Keratinocyte (primary cell): ENCODE measurements around the gene CCNYL1. TPM values are rescaled to one million over a fixed set of nuclear protein-coding genes. Genes with fewer than 3 reads are reported as not detected.

ENCODE experiments used
- DNase-seq: peaks from one replicate; pipeline ENCODE4 v3.0.0-alpha.2; 2011; ENCODE audit warnings: low read depth, missing footprints, low spot score
- FAIRE-seq: peaks from 2 replicates; lab custom pipeline; 2011; peaks lifted over from hg19 to GRCh38; lab: Jason Lieb, UNC
- H2AFZ ChIP-seq: 2 replicates; pipeline ENCODE4 v1.6.0; 2012; ENCODE audit warnings: low read length, control low read depth, inconsistent platforms; ENCODE audit not compliant: control insufficient read depth
- H3K27ac ChIP-seq: 2 replicates; pipeline ENCODE4 v1.5.1; 2011; ENCODE audit warnings: low read length; ENCODE audit not compliant: control insufficient read depth, insufficient read depth
- H3K27me3 ChIP-seq: 3 replicates; pipeline ENCODE4 v1.6.0; 2011; ENCODE audit warnings: low read length; ENCODE audit not compliant: control insufficient read depth, insufficient read depth; ENCODE audit errors: extremely low read depth
- H3K36me3 ChIP-seq, 2 experiments: 2 replicates in 1 of 2; 3 replicates in 1 of 2; pipeline ENCODE4 v1.5.1; 2011; ENCODE audit warnings: low read length in 2 of 2, mild to moderate bottlenecking in 1 of 2; ENCODE audit not compliant: control insufficient read depth in 2 of 2, insufficient read depth in 2 of 2; ENCODE audit errors: extremely low read depth in 1 of 2
- H3K4me1 ChIP-seq: 3 replicates; pipeline ENCODE4 v1.5.1; 2011; ENCODE audit warnings: low read length; ENCODE audit not compliant: control insufficient read depth, insufficient read depth; ENCODE audit errors: extremely low read depth
- H3K4me2 ChIP-seq: 3 replicates; pipeline ENCODE4 v1.6.0; 2011; ENCODE audit warnings: low read depth, low read length; ENCODE audit not compliant: control insufficient read depth, insufficient read depth; ENCODE audit errors: extremely low read depth
- H3K4me3 ChIP-seq, 3 experiments: fragments of 200-600 bp in 1 of 3; sonication (generic) in 1 of 3; 2 replicates in 2 of 3; 3 replicates in 1 of 3; pipeline ENCODE4 v1.5.1; 2011 to 2016; ENCODE audit warnings: low read length in 3 of 3, mild to moderate bottlenecking in 3 of 3, control low read depth in 2 of 3, inconsistent platforms in 1 of 3, low read depth in 1 of 3, mixed read lengths in 1 of 3, mixed run types in 1 of 3, moderate library complexity in 1 of 3; ENCODE audit not compliant: control insufficient read depth in 2 of 3, insufficient read depth in 2 of 3; ENCODE audit errors: extremely low read depth in 1 of 3
- H3K79me2 ChIP-seq: 2 replicates; pipeline ENCODE4 v1.6.0; 2012; ENCODE audit warnings: low read length; ENCODE audit not compliant: control insufficient read depth, insufficient read depth
- H3K9ac ChIP-seq: 3 replicates; pipeline ENCODE4 v1.6.0; 2011; ENCODE audit warnings: low read length; ENCODE audit not compliant: control insufficient read depth, insufficient read depth; ENCODE audit errors: extremely low read depth
- H3K9me1 ChIP-seq: 3 replicates; pipeline ENCODE4 v1.6.0; 2011; ENCODE audit warnings: low read length; ENCODE audit not compliant: control insufficient read depth, insufficient read depth; ENCODE audit errors: extremely low read depth
- H3K9me3 ChIP-seq: 2 replicates; pipeline ENCODE4 v1.5.1; 2012; ENCODE audit warnings: low read depth, low read length; ENCODE audit not compliant: control insufficient read depth
- H4K20me1 ChIP-seq: 3 replicates; pipeline ENCODE4 v1.6.0; 2011; ENCODE audit warnings: low read length; ENCODE audit not compliant: control insufficient read depth, insufficient read depth; ENCODE audit errors: extremely low read depth
- EZH2 ChIP-seq: IDR thresholded peaks from one replicate; pipeline ENCODE4 v1.6.1; 2012; ENCODE audit warnings: inconsistent platforms, mild to moderate bottlenecking, low read length, moderate library complexity
- dilution Hi-C: fragments of 300-500 bp; cut with MboI; formaldehyde crosslinking; loops from one replicate; pipeline ENCODE4 v1.7.0; 2020; ENCODE audit warnings: low sequenced_read_pairs; ENCODE audit not compliant: extremely low pct_ligation_motif_present
- polyA plus RNA-seq, 5 experiments: library from polyadenylated mRNA; depleted of rRNA in 3 of 5; stranded (reverse) in 3 of 5; stranded (forward) in 1 of 5; unstranded in 1 of 5; fragments of >200 nt; gene quantifications; 1 replicate in 1 of 5; 2 replicates in 3 of 5; 3 replicates in 1 of 5; pipeline versions ENCODE4 v1.2.1 to v1.2.3, GENCODE V29; 2011 to 2012; ENCODE audit warnings: missing spikeins in 2 of 5, low read depth in 1 of 5, low replicate concordance in 1 of 5
- TF ChIP-seq, protein P1 (sequence below), 3 experiments: IDR thresholded peaks in 1 of 3; conservative IDR thresholded peaks in 1 of 3; optimal IDR thresholded peaks in 1 of 3; 2 replicates in 2 of 3; 3 replicates in 1 of 3; pipeline versions ENCODE3 to v1.5.1; 2011; ENCODE audit warnings: low read length in 3 of 3, mild to moderate bottlenecking in 3 of 3, moderate library complexity in 2 of 3, control low read depth in 1 of 3, inconsistent platforms in 1 of 3; ENCODE audit not compliant: insufficient read depth in 2 of 3; ENCODE audit errors: extremely low read depth in 1 of 3

The CCNYL1 gene
- polyA plus RNA-seq, 1 donor (not counting 4 experiments of a cell fraction or from before 2014, with no cell fraction given), result 29.9 TPM

DNA sequence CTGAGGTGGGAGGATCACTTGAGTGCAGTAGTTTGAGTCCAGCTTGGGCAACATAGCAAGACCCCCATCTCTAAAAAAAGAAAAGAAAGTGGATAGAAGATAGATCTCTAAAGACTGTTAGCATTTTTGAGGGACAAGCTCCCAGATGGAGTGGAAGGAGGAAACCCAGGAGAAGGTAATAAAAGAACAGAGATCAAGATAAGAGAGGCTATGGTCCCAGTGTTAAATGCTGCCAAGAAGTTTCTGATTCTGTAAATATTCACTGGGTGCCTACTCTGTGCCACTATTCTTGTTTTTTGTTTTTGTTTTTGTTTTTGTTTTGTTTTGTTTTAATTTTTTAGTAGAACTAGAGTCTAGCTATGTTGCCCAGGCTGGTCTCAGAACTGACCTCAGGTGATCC is 32.1 kb downstream of the CCNYL1 start:
- TF ChIP-seq, protein P1, sequence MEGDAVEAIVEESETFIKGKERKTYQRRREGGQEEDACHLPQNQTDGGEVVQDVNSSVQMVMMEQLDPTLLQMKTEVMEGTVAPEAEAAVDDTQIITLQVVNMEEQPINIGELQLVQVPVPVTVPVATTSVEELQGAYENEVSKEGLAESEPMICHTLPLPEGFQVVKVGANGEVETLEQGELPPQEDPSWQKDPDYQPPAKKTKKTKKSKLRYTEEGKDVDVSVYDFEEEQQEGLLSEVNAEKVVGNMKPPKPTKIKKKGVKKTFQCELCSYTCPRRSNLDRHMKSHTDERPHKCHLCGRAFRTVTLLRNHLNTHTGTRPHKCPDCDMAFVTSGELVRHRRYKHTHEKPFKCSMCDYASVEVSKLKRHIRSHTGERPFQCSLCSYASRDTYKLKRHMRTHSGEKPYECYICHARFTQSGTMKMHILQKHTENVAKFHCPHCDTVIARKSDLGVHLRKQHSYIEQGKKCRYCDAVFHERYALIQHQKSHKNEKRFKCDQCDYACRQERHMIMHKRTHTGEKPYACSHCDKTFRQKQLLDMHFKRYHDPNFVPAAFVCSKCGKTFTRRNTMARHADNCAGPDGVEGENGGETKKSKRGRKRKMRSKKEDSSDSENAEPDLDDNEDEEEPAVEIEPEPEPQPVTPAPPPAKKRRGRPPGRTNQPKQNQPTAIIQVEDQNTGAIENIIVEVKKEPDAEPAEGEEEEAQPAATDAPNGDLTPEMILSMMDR (optimal IDR thresholded peaks at IDR 0.05 in 1 of 3, IDR thresholded peaks at IDR 0.05 in 1 of 3, conservative IDR thresholded peaks at IDR 0.05 in 1 of 3; ENCODE audit: extremely low read depth in 1 of 3, insufficient read depth in 2 of 3, low read length in 3 of 3), result no peak
- TF ChIP-seq EZH2, result no peak
- dilution Hi-C loops, result no loop called here
- H3K9me1 ChIP-seq, result no peaks in the 10 kb centered on the region
- H2AFZ ChIP-seq, result no peak overlapping the region
- H4K20me1 ChIP-seq, result no peaks in the 10 kb centered on the region
- no peak overlapping the region for H3K27ac ChIP-seq
- no peak overlapping the region for H3K4me3 ChIP-seq
- no peaks in the 10 kb centered on the region for H3K4me1 ChIP-seq
- no peak overlapping the region for H3K4me2 ChIP-seq
- peaks cover 8 to 16% of the 10 kb centered on the region in 2 experiments for H3K36me3 ChIP-seq
- no peaks in the 10 kb centered on the region for H3K9me3 ChIP-seq
- H3K79me2 ChIP-seq, result no peaks in the 10 kb centered on the region
- no peak for DNase-seq
- no peaks in the 10 kb centered on the region for H3K27me3 ChIP-seq
- H3K9ac ChIP-seq, result no peak overlapping the region
- no peak for FAIRE-seq

DNA sequence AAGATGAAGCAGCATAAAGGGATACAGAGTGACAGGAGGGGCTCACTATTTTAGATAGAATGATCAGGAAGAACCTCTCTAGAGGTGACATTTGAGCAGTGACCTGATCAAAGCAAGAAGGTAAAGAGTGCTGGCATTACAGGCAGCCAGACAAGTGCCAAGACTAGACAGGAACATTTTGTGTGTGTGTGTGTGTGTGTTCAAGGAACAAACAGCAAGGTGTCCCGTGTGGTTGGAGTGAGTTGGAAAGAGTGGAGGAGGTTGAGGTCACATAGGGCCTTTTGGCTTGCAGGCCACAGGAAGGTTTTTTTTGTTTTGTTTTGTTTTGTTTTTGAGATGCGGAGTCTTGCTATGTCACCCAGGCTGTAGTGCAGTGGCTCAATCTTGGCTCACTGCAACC is 32.6 kb downstream of the CCNYL1 start:
- no peak for TF ChIP-seq EZH2
- TF ChIP-seq, protein P1 (optimal IDR thresholded peaks at IDR 0.05 in 1 of 3, IDR thresholded peaks at IDR 0.05 in 1 of 3, conservative IDR thresholded peaks at IDR 0.05 in 1 of 3; ENCODE audit: extremely low read depth in 1 of 3, insufficient read depth in 2 of 3, low read length in 3 of 3), result no peak
- Histone ChIP-seq H3K4me3 (no peak overlapping the region), H3K4me1 (no peaks in the 10 kb centered on the region), H2AFZ (no peak overlapping the region), H3K27ac (no peak overlapping the region), H3K27me3 (no peaks in the 10 kb centered on the region), H3K9me3 (no peaks in the 10 kb centered on the region), H3K36me3 (peaks cover 9 to 19% of the 10 kb centered on the region in 2 experiments), H3K9me1 (no peaks in the 10 kb centered on the region), H4K20me1 (no peaks in the 10 kb centered on the region), H3K4me2 (no peak overlapping the region), H3K9ac (no peak overlapping the region), H3K79me2 (no peaks in the 10 kb centered on the region)
- dilution Hi-C loops, result no loop called here
- DNase-seq (no peak), FAIRE-seq (no peak)
